A549 treated with CORT108297 at 1 μM for 4 hours (cell line): ENCODE data around the gene NATD1. TPM values are rescaled to one million over a fixed set of nuclear protein-coding genes. Genes with fewer than 3 reads are reported as not detected.

Source experiments
- total RNA-seq: library from RNA; stranded (reverse); fragments of 200-300 nt; extraction: Qiagen RNA extraction; gene quantifications from 5 replicates; pipeline ENCODE4 v1.2.3, GENCODE V29; 2022

The NATD1 gene, protein sequence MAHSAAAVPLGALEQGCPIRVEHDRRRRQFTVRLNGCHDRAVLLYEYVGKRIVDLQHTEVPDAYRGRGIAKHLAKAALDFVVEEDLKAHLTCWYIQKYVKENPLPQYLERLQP
- 2.2 to 3.8 TPM (median 2.9 TPM) in 5 replicates for total RNA-seq

DNA sequence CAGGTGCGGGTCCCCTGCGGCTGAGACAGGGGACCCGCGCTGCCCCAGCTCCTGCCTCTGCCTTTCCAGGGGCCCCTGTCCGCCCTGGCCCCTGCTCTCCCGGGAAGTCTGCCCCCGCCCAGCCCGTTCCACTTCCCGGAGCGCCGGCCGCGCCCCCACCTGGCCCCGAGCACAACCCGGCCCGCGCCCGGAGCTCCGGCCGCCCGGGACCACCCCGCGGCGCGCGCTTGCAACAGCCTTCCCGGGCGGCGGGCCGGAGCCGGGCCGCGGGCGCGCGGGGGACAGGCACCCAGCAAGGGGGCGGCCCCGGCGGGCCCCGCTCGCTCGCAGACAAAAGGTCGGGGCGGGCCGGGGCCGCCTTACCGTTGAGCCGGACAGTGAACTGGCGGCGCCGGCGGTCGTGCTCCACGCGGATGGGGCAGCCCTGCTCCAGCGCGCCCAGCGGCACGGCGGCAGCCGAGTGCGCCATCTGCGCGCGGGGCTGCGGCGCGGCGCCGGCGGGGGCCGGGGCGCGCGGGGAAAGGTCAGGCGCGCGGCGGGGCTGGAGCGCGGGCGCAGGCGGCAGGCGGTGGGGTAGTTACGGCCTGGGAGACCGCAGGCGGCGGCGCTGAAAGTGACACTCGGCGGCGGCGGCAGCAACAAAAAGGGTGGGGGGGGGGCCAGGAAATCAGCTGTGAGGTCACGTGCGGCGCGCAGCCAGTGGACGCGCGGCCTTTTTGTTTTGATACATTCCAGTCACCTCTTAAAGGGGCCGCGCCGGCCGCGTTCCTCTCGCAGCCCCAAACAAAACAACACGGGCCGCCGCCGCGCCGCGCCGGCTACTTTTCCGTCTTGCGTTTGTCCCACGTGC lies at the start of gene NATD1:
Gene NATD1 (minus strand): TSS at position 615 of the 850 bp plus-strand sequence. CDS start 146 bp downstream, at position 469.

DNA sequence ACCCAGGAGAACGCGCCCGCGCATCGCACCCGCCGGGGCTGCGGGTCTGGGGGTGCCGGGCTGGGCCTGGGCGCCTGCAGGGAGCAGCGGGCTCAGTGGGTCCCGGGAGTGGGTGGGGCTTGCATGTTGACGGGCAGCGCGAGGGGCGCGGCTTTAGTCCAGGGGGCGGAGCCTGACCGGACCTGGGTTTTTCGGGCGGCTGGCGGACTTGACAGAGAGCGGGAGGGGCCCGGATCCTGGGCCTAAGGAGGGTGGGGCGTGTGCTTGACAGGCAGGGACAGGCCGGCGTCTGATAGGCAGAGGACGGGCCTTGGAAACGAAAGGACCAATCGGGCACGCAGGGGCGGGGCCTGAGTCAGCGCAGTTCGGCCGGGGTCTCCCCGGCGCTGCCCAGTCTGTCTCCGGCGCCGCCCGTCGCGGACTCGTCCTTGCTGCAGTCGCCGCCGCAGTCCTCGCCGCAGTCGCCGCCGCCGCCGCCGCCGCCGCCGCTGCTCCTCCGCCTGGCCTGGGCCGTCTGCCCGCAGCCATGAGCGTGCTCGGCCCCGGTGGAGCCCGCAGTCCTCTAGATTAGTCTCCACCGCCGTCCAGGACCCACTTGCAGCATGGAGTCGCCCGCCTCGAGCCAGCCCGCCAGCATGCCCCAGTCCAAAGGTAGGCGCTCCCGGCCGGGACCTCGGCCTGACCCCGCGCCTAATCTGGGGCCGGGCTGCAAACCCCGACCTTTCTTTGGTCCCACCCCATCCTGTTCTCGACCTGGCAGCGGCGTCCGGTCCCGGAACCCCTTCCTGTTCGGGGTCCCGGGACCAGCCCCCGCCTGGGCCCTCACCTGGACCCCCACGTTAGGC lies 31.3 kb upstream of the NATD1 start, which contains the start of gene MAP2K3:
Gene MAP2K3 (plus strand): TSS at position 393 of the 845 bp plus-strand sequence. CDS start 210 bp downstream, at position 603.

DNA sequence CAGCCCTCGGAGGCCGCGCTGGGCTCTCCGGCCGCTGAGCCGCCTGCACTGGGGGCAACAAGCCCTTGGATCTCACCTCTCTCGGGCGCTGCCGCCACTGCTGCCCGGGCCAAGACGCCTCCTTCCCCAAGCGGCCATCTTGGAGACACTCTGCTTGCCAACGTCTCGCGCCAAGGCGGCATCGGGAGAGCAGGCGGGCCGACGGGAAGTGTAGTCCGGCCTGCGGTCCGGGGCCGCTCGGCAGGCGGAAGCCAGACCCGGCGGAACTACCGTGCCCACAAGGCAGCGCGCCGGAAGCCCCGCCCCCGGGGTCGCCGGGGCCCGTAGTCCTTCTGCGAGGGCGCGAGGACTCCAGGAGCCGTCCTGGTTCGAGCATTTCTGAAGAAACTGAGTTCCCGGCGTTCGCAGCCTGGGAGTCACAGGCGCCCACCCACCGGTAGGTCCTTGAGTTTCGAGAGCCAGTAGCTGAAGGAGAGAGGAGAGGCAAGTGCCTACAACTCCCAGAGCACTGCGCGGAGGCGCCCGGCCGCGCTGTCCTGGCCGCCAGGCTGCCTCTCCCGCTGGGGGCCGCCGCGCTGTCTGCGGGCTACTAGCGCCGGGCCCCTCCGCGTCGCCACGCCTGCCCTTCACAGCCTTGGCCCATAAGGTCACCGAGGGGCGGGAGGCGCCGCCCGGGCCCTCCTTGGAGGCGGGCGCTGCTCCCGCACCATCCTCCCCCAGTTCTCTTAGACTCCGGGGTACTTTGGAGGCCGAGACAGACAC lies 39.0 kb downstream of the NATD1 start, which contains the start of gene TMEM11:
Gene TMEM11 (minus strand): TSS at position 147 of the 762 bp plus-strand sequence. CDS start 9 bp downstream, at position 138.

Other genes with a start within 250 kb of the NATD1 start
- 119 to 134 TPM (median 125 TPM) in 5 replicates for gene USP22, start 210.4 kb downstream of the NATD1 start, total RNA-seq
- 20.2 to 23.3 TPM (median 21.1 TPM) in 5 replicates for gene DHRS7B, start 126.4 kb downstream of the NATD1 start, total RNA-seq
- gene TMEM11, start 39.2 kb downstream of the NATD1 start, total RNA-seq, result 53.4 to 76.8 TPM (median 67.3 TPM) in 5 replicates
- 102 to 174 TPM (median 119 TPM) in 5 replicates for gene MAP2K3, start 31.3 kb upstream of the NATD1 start, total RNA-seq
- gene KCNJ12, start 122.9 kb upstream of the NATD1 start, total RNA-seq, result 0.68 to 1.2 TPM (median 1.0 TPM) in 5 replicates